GM19035 (cell line): ENCODE data around the gene KLHL6.
"Not testable (repeated sequence)": the region's sequence is repeated elsewhere in the genome, so short reads cannot be mapped to it uniquely, and the experiment has no call there.

Experiments
- ATAC-seq: cut with Tn5 transposase; IDR thresholded peaks from one replicate; pipeline ENCODE4 v1.9.1; 2021; ENCODE audit not compliant: unreplicated experiment

Gene KLHL6

DNA sequence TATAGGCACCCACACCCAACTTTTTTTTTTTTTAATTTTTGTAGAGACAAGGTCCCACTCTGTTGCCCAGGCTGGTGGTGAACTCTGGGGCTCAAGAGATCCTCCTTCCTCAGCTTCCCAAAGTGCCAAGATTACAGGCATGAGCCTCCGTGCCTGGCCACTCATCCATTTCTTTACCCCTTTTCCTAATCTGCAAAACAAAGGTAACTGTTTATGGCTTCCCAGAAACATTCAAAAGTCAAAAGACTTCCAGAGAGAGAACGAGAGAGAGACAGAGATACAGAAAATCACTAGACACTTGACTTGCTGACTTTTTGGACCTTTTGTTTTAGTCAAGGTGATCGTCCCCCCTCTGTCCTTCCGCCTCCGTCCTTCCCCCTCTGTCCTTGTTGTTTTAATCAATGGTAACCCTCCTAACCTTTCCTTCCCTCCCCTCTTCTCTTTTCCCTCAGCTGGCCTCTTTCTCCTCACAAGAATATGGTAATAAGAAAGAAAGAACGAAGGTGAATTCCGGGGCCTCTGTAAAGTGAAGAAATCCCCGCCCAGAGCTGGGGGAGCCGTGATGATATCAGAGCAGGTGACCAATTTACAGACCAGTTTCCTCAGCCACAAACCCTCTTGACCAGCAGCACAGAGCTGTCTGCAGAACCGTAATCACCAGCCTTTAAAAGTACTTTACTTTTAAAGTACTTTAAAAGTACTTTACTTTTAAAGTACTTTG, 21.9 kb downstream of the KLHL6 start:
- peak; percentile 67 for ATAC-seq

DNA sequence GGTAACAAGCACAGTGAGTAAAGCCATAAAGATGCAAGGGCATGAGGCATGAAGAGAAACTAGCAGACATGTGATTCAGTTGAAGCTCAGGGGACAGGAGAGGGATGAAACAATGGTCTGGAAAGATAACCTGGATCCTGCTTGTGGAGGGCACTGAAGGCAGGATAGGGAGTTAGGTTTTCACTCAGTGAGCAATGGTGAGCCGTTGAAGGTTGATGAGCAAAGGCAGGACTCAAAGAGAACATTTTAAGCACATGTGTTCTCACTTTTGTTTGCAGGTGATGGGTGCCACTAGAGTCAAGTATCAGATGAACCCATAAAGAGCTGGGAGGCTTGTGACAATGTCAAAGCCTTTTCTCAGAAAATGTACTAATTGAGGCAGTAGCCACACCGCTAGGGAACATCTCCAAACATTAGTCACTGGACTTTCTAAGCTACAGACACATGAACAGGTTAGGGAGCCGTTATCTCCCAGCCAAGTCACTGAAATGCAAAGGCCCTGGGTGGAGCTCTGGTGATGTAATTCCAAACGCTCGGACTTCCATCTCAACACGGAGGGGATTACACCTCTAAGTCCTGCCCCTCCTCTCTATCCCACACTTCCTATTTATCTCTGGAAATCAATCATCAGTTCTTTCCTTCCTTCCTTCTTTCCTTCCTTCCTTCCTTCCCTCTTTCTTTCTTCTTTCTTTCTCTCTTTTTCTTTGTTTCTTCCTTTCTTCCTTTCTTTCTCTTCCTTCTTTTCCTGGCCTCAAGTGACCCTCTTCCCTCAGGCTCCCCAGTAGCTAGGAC, 22.7 kb downstream of the KLHL6 start:
- ATAC-seq, result no peak

DNA sequence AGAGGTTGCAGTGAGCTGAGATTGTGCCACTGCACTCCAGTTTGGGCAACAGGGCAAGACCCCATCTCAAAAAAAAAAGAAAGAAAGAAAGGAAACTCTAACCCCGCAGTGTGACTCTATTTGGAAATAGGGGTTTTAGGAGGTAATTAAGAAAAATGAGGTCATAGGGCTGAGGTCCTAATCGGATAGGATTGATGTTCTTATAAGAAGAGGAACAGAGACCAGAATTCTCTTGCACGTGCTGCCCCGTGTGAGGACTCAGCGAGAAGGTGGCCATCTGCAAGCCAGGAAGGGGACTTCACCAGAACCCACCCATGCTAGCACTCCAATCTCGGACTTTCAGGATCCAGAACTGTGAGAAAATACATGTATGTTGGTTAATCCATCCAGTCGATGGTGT, 25.8 kb downstream of the KLHL6 start:
- ATAC-seq, result no peak

DNA sequence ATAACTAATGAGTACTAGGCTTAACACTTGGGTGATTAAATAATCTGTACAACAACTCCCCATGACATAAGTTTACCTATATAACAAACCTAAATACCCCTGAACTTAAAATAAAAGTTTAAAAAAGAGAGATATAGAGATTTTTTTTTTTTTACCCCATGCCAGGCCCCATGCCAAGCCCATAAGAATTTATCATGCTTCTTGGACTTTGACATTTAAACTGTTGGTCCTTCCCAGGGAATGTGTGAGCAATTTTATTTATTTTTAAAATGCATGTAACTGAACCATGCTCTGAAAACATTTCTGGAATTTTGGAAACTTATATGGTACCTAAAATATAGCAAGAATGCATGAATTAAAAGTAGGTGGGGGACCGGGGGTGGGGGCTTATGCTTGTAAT, 26.3 kb downstream of the KLHL6 start:
- ATAC-seq, result no peak

DNA sequence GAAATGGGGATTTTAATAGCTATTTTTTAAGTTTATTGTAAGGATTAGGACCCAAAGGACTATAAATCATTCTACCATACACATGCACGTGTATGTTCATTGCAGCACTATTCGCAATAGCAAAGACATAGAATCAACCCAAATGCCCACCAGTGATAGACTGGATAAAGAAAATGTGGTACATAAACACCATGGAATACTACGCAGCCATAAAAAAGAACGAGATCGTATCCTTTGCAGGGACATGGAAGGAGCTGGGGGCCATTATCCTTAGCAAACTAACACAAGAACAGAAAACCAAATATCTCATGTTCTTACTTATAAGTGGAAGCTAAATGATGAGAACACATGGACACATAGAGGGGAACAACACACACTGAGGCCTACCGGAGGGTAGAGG, 26.7 kb downstream of the KLHL6 start:
- not testable (repeated sequence) for ATAC-seq

DNA sequence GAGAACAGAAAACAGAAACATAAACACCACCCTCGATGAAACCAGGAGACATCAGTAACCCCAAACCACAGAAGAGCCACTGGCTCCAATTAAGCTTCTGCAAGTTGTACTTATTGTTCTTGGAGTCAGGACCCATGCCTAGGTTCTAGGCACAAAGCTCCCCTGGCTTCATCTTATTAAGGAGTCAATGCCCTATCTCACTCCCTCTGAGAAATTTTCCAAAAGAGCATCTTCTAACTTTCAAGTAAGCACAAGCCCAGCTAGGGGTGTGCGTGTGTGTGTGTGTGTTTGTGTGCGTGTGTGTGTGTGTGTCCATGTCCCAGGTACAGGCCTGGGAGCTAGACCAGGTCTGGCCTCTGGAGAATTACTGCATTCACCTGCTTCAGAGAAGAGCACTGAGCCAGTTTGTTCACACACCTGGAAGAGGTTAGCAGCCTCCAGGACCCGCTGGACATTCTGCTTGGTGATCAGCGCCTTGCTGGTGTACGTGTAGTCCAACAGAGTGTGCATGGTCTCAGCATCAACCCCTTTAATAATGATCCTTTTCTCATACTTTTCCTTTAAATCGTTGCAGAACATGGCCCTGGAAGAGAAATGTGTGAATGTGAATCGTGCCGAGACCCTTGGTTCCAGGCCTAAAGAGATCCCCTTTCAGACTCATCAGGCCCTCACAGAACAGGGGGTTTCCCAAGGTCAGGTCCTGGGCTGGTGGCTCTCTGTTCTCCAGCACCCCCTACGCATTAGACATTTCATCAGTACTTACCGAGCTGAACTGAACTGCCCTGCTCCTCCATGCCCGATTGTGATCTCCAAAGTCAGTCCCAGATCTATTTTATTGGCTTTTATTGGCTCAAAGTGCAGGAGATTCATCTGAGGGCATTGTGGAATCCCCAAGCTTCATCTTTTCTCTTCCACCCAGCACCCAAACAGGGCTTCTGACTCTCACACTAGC, 27.8 kb downstream of the KLHL6 start:
- peak; percentile 76 for ATAC-seq

DNA sequence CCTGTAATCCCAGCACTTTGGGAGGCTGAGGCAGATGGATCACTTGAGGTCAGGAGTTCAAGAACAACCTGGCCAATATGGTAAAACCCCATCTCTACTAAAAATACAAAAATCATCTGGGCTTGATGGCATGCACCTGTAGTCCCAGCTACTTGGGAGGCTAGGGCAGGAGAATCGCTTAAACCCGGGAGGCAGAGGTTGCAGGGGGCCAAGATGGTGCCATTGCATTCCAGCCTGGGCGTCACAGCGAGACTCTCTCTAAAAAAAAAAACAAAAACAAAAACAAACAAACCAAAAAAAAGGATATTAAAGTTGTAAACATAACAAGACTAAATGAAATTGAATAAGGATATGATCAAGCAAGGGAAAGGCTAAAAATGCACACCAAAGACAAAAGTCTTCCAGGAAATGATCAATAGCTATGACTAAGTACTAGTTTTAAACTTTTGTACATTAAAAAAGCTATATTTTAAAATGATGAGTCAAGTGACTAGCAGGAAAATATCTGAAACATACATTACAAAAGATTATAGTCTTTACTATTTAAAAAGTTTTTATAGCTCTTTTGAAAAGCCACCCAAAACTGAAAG, 28.6 kb downstream of the KLHL6 start:
- ATAC-seq, result peak; percentile 11

DNA sequence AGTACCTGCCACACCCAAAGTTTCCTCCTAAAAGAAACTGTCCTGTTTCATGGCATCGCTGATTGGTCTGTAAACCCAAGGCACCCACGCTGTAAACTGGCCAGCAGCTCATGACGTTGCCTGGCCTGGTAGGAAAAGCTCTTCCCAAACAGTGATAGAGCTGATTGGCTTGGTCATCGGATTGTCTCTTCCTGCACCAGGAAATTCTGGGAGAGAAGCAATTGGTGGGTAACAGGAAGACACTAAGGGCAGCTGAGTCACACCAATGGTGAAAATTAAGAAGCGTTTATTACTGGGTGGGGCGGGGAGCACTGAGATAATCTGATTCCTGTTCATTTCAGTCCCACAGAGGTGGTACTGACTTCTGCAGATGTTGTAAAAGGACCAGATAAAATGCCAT, 31.0 kb downstream of the KLHL6 start:
- no peak for ATAC-seq

DNA sequence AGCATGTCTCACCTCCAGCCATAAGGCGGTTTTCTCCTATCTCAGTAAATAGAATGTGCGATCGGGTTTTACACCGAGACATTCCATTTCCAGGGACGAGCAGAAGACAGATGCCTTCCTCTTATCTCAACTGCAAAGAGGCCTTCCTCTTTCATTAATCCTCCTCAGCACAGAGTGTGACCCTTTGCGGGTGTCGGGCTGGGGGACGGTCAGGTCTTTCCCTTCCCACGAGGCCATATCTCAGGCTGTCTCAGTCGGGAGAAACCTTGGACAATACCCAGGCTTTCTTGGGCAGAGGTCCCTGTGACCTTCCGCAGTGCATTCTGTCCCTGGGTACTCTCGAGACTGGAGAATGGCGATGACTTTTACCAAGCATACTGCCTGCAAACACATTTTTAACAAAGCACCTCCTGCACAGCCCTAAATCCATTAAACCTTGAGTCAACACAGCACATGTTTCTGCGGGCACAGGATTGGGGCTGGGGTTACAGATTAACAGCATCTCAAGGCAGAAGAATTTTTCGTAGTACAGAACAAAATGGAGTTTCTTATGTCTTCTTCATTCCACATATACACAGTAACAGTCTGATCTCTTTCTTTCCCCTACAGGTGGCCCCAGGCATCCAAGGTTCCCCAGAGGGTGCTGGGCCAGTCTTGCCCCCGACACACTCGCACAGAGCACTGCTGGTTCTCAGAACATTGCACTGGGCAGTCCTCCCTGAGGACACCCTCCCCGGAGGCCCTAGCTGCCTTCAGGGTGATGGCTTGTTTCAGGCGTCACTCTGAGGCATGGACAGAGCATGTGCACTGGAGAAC, 34.6 kb downstream of the KLHL6 start:
- ATAC-seq, result not testable (repeated sequence)

DNA sequence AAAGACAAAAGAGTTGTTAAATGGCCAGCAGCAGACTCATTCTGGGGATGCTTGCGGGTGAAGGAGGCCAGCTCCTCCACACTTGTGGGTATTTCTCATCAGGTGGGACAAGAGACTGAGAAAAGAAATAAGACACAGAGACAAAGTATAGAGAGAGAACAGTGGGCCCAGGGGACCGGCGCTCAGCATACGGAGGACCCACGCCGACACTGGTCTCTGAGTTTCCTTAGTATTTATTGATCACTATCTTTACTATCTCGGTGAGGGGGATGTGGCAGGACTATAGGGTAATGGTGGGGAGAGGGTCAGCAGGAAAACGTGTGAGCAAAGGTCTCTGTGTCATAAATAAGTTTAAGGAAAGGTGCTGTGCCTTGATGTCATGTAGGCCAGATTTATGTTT, 35.2 kb downstream of the KLHL6 start:
- not testable (repeated sequence) for ATAC-seq

DNA sequence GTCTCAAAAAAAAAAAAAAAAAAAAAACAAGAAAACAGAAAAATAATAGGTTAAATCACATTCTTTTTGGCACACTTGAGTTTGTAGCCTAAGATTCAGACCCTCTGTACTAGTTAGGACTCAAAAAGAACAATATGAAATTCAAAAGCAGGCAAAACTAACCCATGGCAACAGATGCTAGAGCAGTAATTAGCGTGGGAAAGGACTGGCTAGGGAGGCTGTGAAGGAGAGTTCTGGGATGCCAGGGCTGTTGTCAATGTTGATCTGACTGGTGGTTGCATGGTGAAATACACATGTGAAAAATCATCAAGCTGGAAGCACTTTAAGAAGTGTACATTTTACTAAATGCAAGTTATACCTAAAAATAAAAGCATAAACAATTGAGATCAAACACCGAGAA, 35.6 kb downstream of the KLHL6 start:
- no peak for ATAC-seq

DNA sequence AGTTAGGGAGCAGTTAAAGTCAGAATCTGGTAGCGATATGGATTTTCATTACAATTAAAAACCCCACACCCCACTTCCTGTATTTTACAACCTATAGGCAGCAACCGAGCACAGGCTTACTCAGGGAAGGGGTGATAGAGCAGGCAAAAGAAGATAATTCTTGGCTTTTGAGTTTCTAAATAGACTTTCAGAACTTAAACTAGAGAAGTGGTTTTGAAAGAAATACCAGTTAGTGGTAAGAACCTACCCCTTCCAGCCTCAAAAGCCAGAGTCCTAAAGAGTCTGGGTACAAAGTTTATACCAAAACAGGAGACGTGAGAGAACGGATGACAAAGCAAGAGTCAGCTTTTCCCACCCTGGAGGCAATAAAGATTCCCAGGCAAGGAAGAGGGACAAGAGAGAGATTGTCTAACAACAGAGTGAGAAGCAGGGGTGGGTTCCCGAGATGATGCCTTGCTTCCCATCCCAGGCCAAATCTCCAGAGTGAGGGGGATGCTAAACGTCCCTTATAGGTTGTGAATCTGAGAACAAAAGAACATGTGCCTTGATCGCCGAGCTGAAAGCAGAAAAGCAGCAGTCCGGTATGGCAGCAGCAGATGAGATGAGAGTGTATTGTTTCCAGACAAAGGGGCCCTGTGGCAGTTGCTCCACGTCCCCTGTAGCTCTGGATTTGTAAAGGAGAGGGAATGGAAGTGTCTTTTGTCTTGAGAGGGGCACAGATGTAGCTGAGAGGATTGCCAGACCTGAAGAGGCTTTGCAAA, 36.8 kb downstream of the KLHL6 start:
- no peak for ATAC-seq

DNA sequence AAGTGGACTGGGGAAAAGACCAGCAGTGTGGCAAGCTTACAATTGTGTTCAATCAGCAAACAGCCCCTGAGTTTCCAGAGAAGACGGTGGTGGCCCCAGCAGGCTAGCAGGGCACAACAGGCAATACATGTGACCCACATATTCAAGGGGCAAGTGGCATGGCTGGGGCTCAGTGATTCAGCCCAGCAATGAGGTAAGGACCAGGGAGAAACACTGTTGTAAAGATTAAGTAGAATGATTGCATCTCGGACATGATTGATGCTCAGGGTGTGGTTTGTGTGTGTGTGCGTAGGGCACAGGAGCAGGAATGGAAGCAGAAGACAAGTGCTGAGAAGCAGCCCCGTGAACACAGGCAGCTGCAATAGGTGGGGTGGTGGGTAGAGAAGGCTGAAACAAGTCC, 37.9 kb downstream of the KLHL6 start:
- no peak for ATAC-seq

DNA sequence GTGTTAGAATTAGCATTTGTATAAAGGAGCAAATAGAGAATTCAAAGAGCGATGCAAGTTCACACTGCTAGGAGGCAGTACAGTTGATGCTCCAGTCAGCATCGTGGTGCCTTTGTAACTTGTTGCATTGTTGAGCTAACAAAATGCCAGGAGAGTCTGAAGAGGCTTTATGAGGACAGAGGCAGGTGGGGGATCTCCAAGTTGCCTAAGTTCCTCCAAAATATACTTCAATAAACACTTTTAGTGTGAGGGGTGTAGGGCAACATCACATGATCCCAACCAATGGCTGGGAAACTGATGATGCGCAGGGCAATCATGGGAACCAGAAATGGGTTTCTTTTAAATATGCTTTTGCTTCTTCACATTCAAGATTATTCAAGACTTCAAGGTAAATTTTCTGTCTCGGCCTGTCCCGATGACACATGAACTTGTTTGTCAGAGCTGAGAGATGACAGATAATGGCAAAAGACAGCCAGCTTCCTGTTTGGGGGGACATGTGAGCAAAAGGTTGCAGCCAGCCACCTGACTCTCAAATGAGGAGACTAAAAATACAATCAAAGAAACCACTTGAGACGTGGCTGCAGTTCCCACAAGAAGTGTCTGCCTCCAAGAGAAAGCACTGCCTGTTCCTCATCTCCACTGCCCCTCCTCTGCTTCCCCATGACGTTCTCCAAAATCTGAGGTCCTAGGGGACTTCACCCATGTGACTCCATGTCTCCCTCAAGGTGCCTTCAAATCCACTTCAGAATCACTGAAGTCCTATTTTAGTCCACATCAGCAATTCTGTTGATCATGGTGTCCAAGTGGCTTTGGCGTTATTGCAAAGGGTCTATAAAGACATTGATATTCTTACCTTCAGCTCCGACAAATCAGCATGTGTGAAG, 39.3 kb downstream of the KLHL6 start:
- peak; percentile 80 for ATAC-seq

DNA sequence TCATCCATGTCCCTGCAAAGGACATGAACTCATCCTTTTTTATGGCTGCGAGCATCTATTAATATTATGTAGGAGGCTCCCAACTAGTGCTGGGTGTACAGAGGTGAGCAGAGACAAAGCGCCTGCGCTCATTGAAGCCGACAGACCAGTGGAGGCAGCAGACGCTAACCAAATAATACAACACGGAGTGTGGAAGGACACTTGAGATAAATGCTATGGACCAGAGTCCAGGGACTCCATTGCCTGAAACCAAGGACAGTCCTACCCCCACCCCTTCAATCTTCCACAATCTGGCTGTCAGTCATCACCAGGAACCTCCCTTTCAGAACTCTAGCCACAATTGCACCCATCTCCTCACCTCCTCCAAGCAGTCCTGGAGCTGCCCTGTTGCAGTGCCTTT, 41.5 kb downstream of the KLHL6 start:
- no peak for ATAC-seq

DNA sequence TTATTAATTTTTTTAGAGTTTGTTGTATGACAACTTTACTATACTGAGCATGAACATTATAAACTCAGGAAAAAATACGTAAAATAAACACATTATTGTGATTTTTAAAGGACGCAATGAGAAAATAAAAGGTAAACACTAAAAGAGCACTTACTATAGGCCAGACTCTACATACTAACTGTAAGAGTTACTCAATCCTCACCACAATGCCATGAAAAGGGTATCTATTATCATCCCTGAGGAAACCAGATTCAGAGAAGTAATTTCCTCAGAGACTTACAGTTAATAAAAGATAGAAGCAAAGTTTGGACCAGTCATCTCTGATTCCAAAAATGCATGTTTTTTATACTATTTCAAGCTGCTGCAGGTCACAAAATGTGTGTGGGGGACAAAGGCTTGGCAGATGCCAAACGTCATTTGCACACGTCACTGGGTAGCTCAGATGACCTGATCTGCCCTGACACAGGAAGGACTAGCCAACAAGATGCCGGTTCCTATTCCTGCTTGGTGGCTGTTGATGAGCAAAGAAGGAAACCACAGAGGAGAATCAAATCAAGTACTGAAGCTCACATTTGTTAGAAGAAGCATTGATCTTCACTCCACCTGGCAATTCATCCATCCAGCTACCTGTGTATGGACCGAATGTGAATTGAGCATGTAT, 42.3 kb downstream of the KLHL6 start:
- no peak for ATAC-seq

DNA sequence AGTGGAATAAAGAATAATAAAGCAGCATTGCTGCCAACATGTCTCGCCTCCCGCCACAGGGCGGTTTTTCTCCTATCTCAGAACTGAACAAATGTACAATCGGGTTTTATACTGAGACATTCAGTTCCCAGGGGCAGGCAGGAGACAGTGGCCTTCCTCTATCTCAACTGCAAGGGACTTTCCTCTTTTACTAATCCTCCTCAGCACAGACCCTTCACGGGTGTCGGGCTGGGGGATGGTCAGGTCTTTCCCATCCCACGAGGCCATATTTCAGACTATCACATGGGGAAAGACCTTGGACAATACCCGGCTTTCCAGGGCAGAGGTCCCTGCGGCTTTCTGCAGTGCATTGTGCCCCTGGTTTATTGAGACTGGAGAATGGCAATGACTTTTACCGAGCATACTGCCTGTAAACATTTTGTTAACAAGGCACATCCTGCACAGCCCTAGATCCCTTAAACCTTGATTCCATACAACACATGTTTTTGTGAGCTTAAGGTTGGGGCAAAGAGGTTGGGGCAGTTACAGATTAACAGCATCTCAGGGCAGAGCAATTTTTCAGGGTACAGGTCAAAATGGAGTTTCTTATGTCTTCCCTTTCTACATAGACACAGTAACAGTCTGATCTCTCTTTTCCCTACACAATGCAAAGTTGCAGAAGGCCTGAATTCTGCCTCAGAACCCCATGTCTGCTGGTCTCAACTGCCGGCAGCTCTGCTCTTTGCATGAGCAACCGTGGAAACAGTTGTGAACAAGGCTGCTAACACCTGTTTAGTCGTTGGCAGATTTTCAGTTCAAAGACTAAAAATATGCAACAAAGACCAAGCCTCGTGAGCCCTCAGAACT, 44.0 kb downstream of the KLHL6 start:
- not testable (repeated sequence) for ATAC-seq
